DMS79 (cell line): Measurements from ENCODE around the gene EHD2.
A peak's percentile ranks its signal among the peaks of the same experiment; 100 is the strongest.

ENCODE experiments used
- DNase-seq: peaks from one replicate; lab custom pipeline; 2025; lab: John Stamatoyannopoulos, UW

Gene EHD2

GRCh38 chr19:47691090-47691489, 22.1 kb upstream of the EHD2 start:
- DNase-seq = no peak

GRCh38 chr19:47691782-47692181, 21.4 kb upstream of the EHD2 start:
- DNase-seq = no peak

- no peak for DNase-seq
Measured at GRCh38 chr19:47693489-47693888, 19.7 kb upstream of the EHD2 start.

GRCh38 chr19:47693903-47694302, 19.3 kb upstream of the EHD2 start:
- no peak for DNase-seq

GRCh38 chr19:47694466-47695273, 18.6 kb upstream of the EHD2 start:
- no peak for DNase-seq

- no peak for DNase-seq
Measured at GRCh38 chr19:47695533-47696262, 17.5 kb upstream of the EHD2 start.

- no peak for DNase-seq
Measured at GRCh38 chr19:47696635-47697034, 16.6 kb upstream of the EHD2 start.

- peak; percentile 17 for DNase-seq
Measured at GRCh38 chr19:47697863-47698609, 15.2 kb upstream of the EHD2 start.

- DNase-seq = no peak
Measured at GRCh38 chr19:47698631-47699359, 14.4 kb upstream of the EHD2 start.

- DNase-seq = no peak
Measured at GRCh38 chr19:47699360-47699917, 13.8 kb upstream of the EHD2 start.

- no peak for DNase-seq
Measured at GRCh38 chr19:47700934-47701716, 12.1 kb upstream of the EHD2 start.

GRCh38 chr19:47701717-47702552, 11.3 kb upstream of the EHD2 start:
- DNase-seq = no peak

GRCh38 chr19:47702671-47703070, 10.6 kb upstream of the EHD2 start:
- no peak for DNase-seq

- no peak for DNase-seq
Measured at GRCh38 chr19:47703301-47703700, 9.9 kb upstream of the EHD2 start.

GRCh38 chr19:47704024-47704423, 9.2 kb upstream of the EHD2 start:
- no peak for DNase-seq

- DNase-seq = no peak
Measured at GRCh38 chr19:47704656-47705055, 8.6 kb upstream of the EHD2 start.

GRCh38 chr19:47707135-47707925, 5.9 kb upstream of the EHD2 start:
- peak; percentile 25 for DNase-seq

- no peak for DNase-seq
Measured at GRCh38 chr19:47711652-47712242, 1.5 kb upstream of the EHD2 start.

- no peak for DNase-seq
Measured at GRCh38 chr19:47714339-47714738, 1.1 kb downstream of the EHD2 start.
